Smooth muscle cell (in vitro differentiated cells): Measurements from ENCODE around the gene SMG7. TPM values are rescaled to one million over a fixed set of nuclear protein-coding genes. Genes with fewer than 3 reads are reported as not detected.
A peak's percentile ranks its signal among the peaks of the same experiment; 100 is the strongest.

Experiments used
- DNase-seq: peaks from one replicate; lab custom pipeline; 2025; ENCODE audit not compliant: unreplicated experiment; lab: John Stamatoyannopoulos, UW
- H2AFZ ChIP-seq: fragments of 200-600 bp; sonication (generic); 2 replicates; pipeline ENCODE4 v1.6.0; 2016; ENCODE audit warnings: antibody characterized with exemption, low read depth, mild to moderate bottlenecking
- H3F3A ChIP-seq: fragments of 200-600 bp; sonication (generic); 2 replicates; pipeline ENCODE4 v1.6.0; 2017; ENCODE audit warnings: antibody characterized with exemption, low read depth
- H3K27ac ChIP-seq: fragments of 200-600 bp; sonication (generic); 2 replicates; pipeline ENCODE4 v1.5.1; 2016; ENCODE audit warnings: low read depth, mild to moderate bottlenecking
- H3K27me3 ChIP-seq: fragments of 200-600 bp; sonication (generic); 2 replicates; pipeline ENCODE4 v1.6.1; 2016; ENCODE audit warnings: low read depth, mild to moderate bottlenecking
- H3K36me3 ChIP-seq: fragments of 200-600 bp; sonication (generic); 2 replicates; pipeline ENCODE4 v1.5.1; 2016; ENCODE audit warnings: low read depth
- H3K4me1 ChIP-seq: fragments of 200-600 bp; sonication (generic); 2 replicates; pipeline ENCODE4 v1.5.1; 2016; ENCODE audit warnings: low read depth
- H3K4me2 ChIP-seq: fragments of 200-600 bp; sonication (generic); 2 replicates; pipeline ENCODE4 v1.6.0; 2016; ENCODE audit warnings: mild to moderate bottlenecking
- H3K4me3 ChIP-seq: fragments of 200-600 bp; sonication (generic); 2 replicates; pipeline ENCODE4 v1.5.1; 2016; ENCODE audit warnings: mild to moderate bottlenecking
- H3K79me2 ChIP-seq: fragments of 200-600 bp; sonication (generic); 2 replicates; pipeline ENCODE4 v1.6.0; 2016; ENCODE audit warnings: low read depth, mild to moderate bottlenecking
- H3K9ac ChIP-seq: fragments of 200-600 bp; sonication (generic); 2 replicates; pipeline ENCODE4 v1.6.0; 2016; ENCODE audit warnings: low read depth
- H3K9me3 ChIP-seq: fragments of 200-600 bp; sonication (generic); replicated peaks from 2 replicates; pipeline ENCODE4 v1.5.1; 2016; ENCODE audit warnings: low read depth
- H4K20me1 ChIP-seq: fragments of 200-600 bp; sonication (generic); 2 replicates; pipeline ENCODE4 v1.6.0; 2016; ENCODE audit warnings: low read depth
- WGBS: methylation state at CpG from one replicate; pipeline ENCODE4 v1.1.7; 2016; ENCODE audit warnings: low lambda C conversion rate; 5-methylcytosine and 5-hydroxymethylcytosine counted together
- polyA plus RNA-seq: library from polyadenylated mRNA; unstranded; fragments of >200 nt; fragmentation: Nextera tagmentation; extraction: Ambion mirVana; gene quantifications from 2 replicates; pipeline ENCODE4 v1.2.1, GENCODE V29; 2016
- total RNA-seq: library from RNA; depleted of rRNA; stranded (reverse); fragments of >200 nt; gene quantifications from 2 replicates; pipeline ENCODE4 v1.2.3, GENCODE V29; 2014
- TF ChIP-seq, protein P1 (sequence below): fragments of 200-600 bp; sonication (generic); IDR thresholded peaks from 2 replicates; pipeline ENCODE4 v1.5.1; 2017; ENCODE audit warnings: borderline replicate concordance, mild to moderate bottlenecking, antibody characterized with exemption; ENCODE audit not compliant: insufficient read depth, poor library complexity, severe bottlenecking

SMG7 gene
- total and polyA plus RNA-seq, 2 experiments from 2014 or later, result 18.3 to 40.4 TPM

DNA sequence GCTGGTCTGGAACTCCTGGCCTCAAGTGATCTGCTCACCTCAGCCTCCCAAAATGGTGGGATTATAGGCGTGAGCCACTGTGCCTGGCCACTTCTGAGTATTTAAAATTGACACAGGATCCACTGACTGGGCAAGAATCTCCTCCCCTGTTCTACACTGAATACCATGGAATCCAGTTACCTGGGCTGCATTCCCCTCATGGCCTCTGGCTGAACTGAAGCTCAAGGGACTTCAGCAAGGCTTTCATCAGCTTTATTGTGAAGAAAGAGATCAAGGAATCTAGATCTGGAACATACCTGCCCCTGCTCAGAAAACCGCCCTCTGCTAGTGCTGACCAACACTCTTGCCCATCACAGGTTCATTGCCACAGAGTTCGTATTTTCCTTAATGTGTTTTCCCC, 97.5 kb downstream of the SMG7 start:
- Histone ChIP-seq H3K79me2 (no peaks in the 10 kb centered on the region), H3K4me2 (no peak overlapping the region), H3K36me3 (no peaks in the 10 kb centered on the region), H3K9ac (no peak overlapping the region), H4K20me1 (no peaks in the 10 kb centered on the region), H3K4me1 (no peaks in the 10 kb centered on the region), H3K27me3 (no peaks in the 10 kb centered on the region), H3K9me3 (no peaks in the 10 kb centered on the region), H3K27ac (peak overlapping the region; percentile 85), H3F3A (no peaks in the 10 kb centered on the region), H2AFZ (no peak overlapping the region), H3K4me3 (no peak overlapping the region)
- TF ChIP-seq, protein P1, sequence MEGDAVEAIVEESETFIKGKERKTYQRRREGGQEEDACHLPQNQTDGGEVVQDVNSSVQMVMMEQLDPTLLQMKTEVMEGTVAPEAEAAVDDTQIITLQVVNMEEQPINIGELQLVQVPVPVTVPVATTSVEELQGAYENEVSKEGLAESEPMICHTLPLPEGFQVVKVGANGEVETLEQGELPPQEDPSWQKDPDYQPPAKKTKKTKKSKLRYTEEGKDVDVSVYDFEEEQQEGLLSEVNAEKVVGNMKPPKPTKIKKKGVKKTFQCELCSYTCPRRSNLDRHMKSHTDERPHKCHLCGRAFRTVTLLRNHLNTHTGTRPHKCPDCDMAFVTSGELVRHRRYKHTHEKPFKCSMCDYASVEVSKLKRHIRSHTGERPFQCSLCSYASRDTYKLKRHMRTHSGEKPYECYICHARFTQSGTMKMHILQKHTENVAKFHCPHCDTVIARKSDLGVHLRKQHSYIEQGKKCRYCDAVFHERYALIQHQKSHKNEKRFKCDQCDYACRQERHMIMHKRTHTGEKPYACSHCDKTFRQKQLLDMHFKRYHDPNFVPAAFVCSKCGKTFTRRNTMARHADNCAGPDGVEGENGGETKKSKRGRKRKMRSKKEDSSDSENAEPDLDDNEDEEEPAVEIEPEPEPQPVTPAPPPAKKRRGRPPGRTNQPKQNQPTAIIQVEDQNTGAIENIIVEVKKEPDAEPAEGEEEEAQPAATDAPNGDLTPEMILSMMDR, result no peak
- 92% methylated on average over 3 of the region's 3 CpGs for WGBS
- DNase-seq, result no peak

DNA sequence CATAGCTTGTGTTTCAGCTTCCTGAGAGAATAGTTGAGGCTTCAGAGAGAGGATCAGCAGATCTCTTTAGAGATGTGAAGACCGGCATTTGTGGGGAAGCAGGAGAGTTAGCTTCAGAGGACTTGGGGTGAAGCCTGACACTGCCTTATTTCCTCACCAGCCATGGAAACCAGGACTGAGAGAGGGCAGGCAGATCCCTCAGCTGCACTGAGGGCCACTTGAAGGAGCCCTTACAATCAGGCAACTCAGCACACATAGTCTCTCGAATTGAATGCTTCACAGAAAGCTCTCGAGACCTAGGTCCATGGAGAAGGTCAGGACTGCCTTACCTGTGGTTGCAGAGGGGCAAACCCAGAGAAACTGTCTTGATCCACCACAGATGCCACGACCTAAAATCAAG, 98.2 kb downstream of the SMG7 start:
- no peaks in the 10 kb centered on the region for H3K27me3 ChIP-seq
- TF ChIP-seq, protein P1, result no peak
- no peaks in the 10 kb centered on the region for H3K79me2 ChIP-seq
- H4K20me1 ChIP-seq, result no peaks in the 10 kb centered on the region
- no peak overlapping the region for H3K4me3 ChIP-seq
- H2AFZ ChIP-seq, result no peak overlapping the region
- no peaks in the 10 kb centered on the region for H3F3A ChIP-seq
- WGBS, result 93% methylated on average over 4 of the region's 4 CpGs
- H3K4me2 ChIP-seq, result no peak overlapping the region
- no peaks in the 10 kb centered on the region for H3K4me1 ChIP-seq
- H3K36me3 ChIP-seq, result no peaks in the 10 kb centered on the region
- no peak for DNase-seq
- no peak overlapping the region for H3K9ac ChIP-seq
- H3K9me3 ChIP-seq, result no peaks in the 10 kb centered on the region
- no peak overlapping the region for H3K27ac ChIP-seq

DNA sequence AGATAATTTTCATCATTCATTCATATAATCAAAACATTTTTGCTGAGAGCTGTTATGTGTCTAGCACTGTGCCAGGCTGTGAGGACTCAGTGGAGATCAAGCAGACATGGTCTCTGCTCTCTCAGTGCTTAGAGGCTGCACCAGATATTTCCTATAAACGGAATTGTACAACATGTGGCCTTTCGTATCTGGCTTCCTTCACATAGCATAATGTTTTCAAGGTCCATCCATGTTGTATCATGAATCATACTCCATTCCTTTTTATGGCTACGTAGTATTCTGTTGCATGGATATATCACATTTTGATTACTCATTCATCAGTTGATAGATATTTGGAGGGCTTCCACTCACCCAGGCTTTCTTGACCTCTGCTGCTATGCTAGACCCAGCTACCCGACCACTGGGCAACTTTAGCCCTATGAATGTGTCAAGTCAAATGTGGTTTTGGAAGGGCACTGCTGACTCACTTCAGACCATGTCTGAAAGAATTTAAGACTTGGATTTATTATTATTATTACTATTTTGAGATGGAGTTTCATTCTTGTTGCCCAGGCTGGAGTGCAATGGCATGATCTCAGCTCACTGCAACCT, 99.5 kb downstream of the SMG7 start:
- H3K9ac ChIP-seq, result no peak overlapping the region
- 96% methylated on average over 4 of the region's 4 CpGs for WGBS
- H3K4me2 ChIP-seq, result no peak overlapping the region
- no peaks in the 10 kb centered on the region for H3K79me2 ChIP-seq
- H2AFZ ChIP-seq, result no peak overlapping the region
- no peak for DNase-seq
- H3K27ac ChIP-seq, result no peak overlapping the region
- H3K9me3 ChIP-seq, result no peaks in the 10 kb centered on the region
- no peak overlapping the region for H3K4me3 ChIP-seq
- no peaks in the 10 kb centered on the region for H3F3A ChIP-seq
- TF ChIP-seq, protein P1, result no peak
- H4K20me1 ChIP-seq, result no peaks in the 10 kb centered on the region
- no peaks in the 10 kb centered on the region for H3K36me3 ChIP-seq
- no peaks in the 10 kb centered on the region for H3K27me3 ChIP-seq
- H3K4me1 ChIP-seq, result no peaks in the 10 kb centered on the region

DNA sequence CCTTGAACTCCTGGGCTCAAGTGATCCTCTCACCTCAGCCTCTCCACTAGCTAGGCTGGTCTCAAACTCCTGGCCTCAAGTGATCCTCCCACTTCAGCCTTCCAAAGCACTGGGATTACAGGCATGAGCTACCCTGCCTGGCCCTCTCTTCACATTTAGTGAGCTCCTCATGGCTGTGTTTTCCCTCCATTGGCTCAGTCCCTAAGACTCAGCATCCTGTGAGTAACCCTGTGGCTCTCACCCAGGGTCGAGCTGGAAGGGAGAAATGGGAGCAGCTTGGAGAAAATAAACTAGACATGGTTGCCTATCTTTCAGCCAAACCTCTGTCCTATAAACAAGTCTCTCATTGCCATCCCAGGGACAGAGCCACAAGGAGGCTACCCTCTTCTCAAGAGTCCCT, 100.4 kb downstream of the SMG7 start:
- Histone ChIP-seq H3K27ac (no peak overlapping the region), H3F3A (no peaks in the 10 kb centered on the region), H3K4me3 (no peak overlapping the region), H2AFZ (no peak overlapping the region), H3K4me1 (no peaks in the 10 kb centered on the region), H3K27me3 (no peaks in the 10 kb centered on the region), H3K9me3 (no peaks in the 10 kb centered on the region), H3K36me3 (no peaks in the 10 kb centered on the region), H3K9ac (no peak overlapping the region), H3K79me2 (no peaks in the 10 kb centered on the region), H4K20me1 (no peaks in the 10 kb centered on the region), H3K4me2 (no peak overlapping the region)
- TF ChIP-seq, protein P1, result no peak
- 76% methylated on average over 1 of the region's 1 CpG for WGBS
- no peak for DNase-seq
